HL-60 (cell line): ENCODE results near the gene OSBPL10.

Experiments
- DNase-seq, 2 experiments: peaks; one replicate each; pipeline ENCODE4 v3.0.0-alpha.2; 2010 to 2020; ENCODE audit warnings: low read depth in 1 of 2, low spot score in 1 of 2
- H3K27ac ChIP-seq: fragments of 250-450 bp; sonication (Bioruptor Pico); replicated peaks from 2 replicates; pipeline ENCODE4 v1.5.1; 2020; ENCODE audit warnings: mild to moderate bottlenecking, moderate library complexity
- H3K27me3 ChIP-seq: fragments of 250-450 bp; sonication (Bioruptor Pico); 2 replicates; pipeline ENCODE4 v1.5.1; 2021; ENCODE audit warnings: mild to moderate bottlenecking, moderate library complexity; ENCODE audit not compliant: insufficient read depth, poor library complexity, severe bottlenecking
- H3K4me3 ChIP-seq: replicated peaks from 2 replicates; pipeline ENCODE4 v1.5.1; 2011; ENCODE audit warnings: mild to moderate bottlenecking, control low read depth, low read length; ENCODE audit not compliant: insufficient read depth
- GABPA ChIP-seq: IDR thresholded peaks from 2 replicates; pipeline ENCODE4 v1.6.1; 2012; ENCODE audit warnings: low read depth
- POLR2AphosphoS5 ChIP-seq: IDR thresholded peaks from 2 replicates; pipeline ENCODE4 v1.6.1; 2012; ENCODE audit warnings: low read depth
- REST ChIP-seq: IDR thresholded peaks from 2 replicates; pipeline ENCODE4 v1.6.1; 2012; ENCODE audit warnings: low read depth; ENCODE audit not compliant: insufficient replicate concordance
- SPI1 ChIP-seq: IDR thresholded peaks from 2 replicates; pipeline ENCODE4 v1.6.1; 2012; ENCODE audit warnings: low read depth, mild to moderate bottlenecking, borderline replicate concordance
- TF ChIP-seq, protein P1 (sequence below): IDR thresholded peaks from one replicate; pipeline ENCODE4 v1.5.1; 2011; ENCODE audit warnings: low read length, control low read depth, inconsistent platforms; ENCODE audit not compliant: insufficient read depth

Gene OSBPL10

DNA sequence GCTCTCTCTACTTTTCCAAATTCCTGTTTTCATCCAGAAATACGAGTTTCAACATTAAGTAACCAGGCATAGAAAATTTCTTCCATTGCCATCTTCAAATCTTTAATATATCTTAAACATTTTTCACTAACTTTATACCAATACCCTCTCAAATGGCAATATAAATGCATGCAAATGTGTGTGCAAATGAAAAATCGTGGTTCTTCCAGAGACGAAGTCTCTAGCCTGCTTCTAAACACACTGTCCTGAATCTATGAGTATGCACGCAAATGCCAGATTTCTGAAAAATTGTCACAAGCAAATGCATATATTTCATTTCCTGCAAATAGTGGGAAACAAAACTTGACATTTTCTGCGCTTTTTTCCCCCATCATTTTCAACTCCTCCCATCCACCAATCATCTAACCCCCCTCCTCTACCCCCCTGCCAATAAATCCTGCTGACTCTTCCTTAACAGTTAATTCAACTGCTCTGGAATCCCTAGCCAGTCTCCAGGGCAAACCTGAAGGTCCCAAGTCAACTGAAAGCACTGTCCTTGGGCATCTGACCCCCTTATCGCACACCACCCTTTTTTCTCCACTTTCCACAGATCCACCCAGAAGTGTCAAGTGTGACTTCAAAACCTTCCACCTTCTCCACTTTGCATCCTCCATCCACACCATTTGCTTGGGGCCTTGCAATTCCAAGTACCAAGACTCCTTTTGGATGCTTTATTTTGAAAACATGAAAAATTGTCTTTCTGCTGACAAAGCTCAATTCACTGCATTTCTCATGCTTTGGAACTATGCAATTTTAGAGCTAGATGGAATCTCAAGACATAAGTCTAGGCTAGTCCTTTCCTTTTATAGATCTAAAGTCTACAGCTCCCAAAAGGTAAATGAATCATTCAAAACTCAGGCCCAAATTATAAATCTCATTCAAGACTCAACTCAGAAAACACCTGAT is 144.7 kb downstream of the OSBPL10 start:
- H3K4me3 ChIP-seq, result no peak overlapping the region
- TF ChIP-seq REST (no peak), GABPA (no peak), POLR2AphosphoS5 (no peak), SPI1 (no peak)
- TF ChIP-seq, protein P1, sequence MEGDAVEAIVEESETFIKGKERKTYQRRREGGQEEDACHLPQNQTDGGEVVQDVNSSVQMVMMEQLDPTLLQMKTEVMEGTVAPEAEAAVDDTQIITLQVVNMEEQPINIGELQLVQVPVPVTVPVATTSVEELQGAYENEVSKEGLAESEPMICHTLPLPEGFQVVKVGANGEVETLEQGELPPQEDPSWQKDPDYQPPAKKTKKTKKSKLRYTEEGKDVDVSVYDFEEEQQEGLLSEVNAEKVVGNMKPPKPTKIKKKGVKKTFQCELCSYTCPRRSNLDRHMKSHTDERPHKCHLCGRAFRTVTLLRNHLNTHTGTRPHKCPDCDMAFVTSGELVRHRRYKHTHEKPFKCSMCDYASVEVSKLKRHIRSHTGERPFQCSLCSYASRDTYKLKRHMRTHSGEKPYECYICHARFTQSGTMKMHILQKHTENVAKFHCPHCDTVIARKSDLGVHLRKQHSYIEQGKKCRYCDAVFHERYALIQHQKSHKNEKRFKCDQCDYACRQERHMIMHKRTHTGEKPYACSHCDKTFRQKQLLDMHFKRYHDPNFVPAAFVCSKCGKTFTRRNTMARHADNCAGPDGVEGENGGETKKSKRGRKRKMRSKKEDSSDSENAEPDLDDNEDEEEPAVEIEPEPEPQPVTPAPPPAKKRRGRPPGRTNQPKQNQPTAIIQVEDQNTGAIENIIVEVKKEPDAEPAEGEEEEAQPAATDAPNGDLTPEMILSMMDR, result no peak
- DNase-seq, result no peak

DNA sequence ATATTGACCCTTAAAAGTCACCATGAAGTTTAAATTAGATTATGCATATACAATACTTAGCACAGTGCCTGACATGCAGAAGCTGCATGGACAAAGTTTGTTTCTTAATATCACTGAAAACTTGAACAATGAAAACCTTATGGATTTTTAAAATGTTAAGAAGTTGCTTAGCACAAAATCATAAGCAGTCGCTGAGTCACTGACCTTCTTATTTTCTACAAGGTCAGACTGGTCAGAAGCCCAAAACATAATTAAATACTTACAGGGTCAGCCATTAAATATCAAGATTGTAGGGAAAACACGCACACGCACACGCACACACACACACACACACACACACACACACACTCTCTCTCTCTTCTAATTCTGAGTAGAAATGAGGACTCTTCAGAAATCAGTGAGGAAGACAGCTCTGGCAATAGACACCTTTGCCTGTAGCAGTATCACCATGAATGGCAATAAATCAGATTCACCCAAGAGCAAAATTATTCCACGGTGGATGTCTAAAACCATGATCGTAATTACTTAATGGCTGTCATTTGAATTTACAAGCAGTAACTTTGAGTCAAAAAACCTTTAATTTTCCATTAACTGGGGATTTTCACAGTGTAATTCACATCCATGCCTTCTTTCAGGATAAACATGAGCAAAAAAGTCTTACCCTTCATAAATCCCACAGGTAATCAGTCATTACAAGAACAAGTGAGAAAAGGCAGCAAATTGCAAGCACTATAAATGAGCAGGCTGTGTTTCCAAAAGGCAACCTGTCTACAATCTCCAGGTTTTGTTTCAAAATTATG is 147.5 kb downstream of the OSBPL10 start:
- no peak overlapping the region for H3K4me3 ChIP-seq
- no peak for TF ChIP-seq REST
- TF ChIP-seq, protein P1, result no peak
- TF ChIP-seq SPI1, result no peak
- TF ChIP-seq POLR2AphosphoS5, result no peak
- no peak for TF ChIP-seq GABPA
- H3K27me3 ChIP-seq, result no peaks in the 10 kb centered on the region
- H3K27ac ChIP-seq, result no peak overlapping the region
- DNase-seq, result no peak

More for the DNA sequence above, 144.7 kb downstream of the OSBPL10 start:
- Histone ChIP-seq H3K27ac (no peak overlapping the region), H3K27me3 (no peaks in the 10 kb centered on the region)

- Histone ChIP-seq H3K27ac (no peak overlapping the region), H3K27me3 (no peaks in the 10 kb centered on the region), H3K4me3 (no peak overlapping the region)
- TF ChIP-seq, protein P1, result no peak
- TF ChIP-seq SPI1 (no peak), REST (no peak), POLR2AphosphoS5 (no peak), GABPA (no peak)
- no peak for DNase-seq
Measured at GRCh38 chr3:31832551-31832950, 148.5 kb downstream of the OSBPL10 start.
